Cardiac muscle cell (in vitro differentiated cells and primary cell): ENCODE data around the gene DPEP2. TPM values are rescaled to one million over a fixed set of nuclear protein-coding genes. Genes with fewer than 3 reads are reported as not detected.
A peak's percentile ranks its signal among the peaks of the same experiment; 100 is the strongest.
"Not testable (repeated sequence)": the region's sequence is repeated elsewhere in the genome, so short reads cannot be mapped to it uniquely, and the experiment has no call there.

Experiments used
- DNase-seq, 2 donors: peaks; one replicate each; pipeline versions ENCODE4 v3.0.0 to v3.0.0-alpha.2; 2010 to 2017; ENCODE audit warnings: low read depth in 1 of 2, low spot score in 1 of 2
- H3K27ac ChIP-seq: fragments of 200-600 bp; sonication (generic); 2 replicates; pipeline ENCODE4 v1.5.1; 2016
- H3K27me3 ChIP-seq: fragments of 200-600 bp; sonication (generic); 2 replicates; pipeline ENCODE4 v1.6.0; 2016; ENCODE audit warnings: control low read depth
- H3K36me3 ChIP-seq: fragments of 200-600 bp; sonication (generic); 2 replicates; pipeline ENCODE4 v1.5.1; 2016; ENCODE audit warnings: control low read depth
- H3K4me1 ChIP-seq: fragments of 200-600 bp; sonication (generic); 2 replicates; pipeline ENCODE4 v1.8.1; 2017; ENCODE audit warnings: low read depth, mild to moderate bottlenecking, mixed run types
- H3K4me3 ChIP-seq: fragments of 200-600 bp; sonication (generic); 2 replicates; pipeline ENCODE4 v1.5.1; 2016; ENCODE audit warnings: mild to moderate bottlenecking
- H3K9me3 ChIP-seq: fragments of 200-600 bp; sonication (generic); 2 replicates; pipeline ENCODE4 v1.5.1; 2017; ENCODE audit warnings: low read depth, mild to moderate bottlenecking, control low read depth
- polyA plus RNA-seq: library from polyadenylated mRNA; unstranded; fragments of >200 nt; fragmentation: Nextera tagmentation; extraction: Ambion mirVana; gene quantifications from 2 replicates; pipeline ENCODE4 v1.2.1, GENCODE V29; 2016
- total RNA-seq: library from RNA; depleted of rRNA; stranded (reverse); fragments of >200 nt; gene quantifications from 2 replicates; pipeline ENCODE4 v1.2.3, GENCODE V29; 2016
- TF ChIP-seq, protein P1 (sequence below): IDR thresholded peaks from 2 replicates; pipeline ENCODE4 v1.5.1; 2012; ENCODE audit warnings: low read depth, mild to moderate bottlenecking, low read length

The DPEP2 gene
- total and polyA plus RNA-seq, 2 experiments from 2014 or later = not detected

DNA sequence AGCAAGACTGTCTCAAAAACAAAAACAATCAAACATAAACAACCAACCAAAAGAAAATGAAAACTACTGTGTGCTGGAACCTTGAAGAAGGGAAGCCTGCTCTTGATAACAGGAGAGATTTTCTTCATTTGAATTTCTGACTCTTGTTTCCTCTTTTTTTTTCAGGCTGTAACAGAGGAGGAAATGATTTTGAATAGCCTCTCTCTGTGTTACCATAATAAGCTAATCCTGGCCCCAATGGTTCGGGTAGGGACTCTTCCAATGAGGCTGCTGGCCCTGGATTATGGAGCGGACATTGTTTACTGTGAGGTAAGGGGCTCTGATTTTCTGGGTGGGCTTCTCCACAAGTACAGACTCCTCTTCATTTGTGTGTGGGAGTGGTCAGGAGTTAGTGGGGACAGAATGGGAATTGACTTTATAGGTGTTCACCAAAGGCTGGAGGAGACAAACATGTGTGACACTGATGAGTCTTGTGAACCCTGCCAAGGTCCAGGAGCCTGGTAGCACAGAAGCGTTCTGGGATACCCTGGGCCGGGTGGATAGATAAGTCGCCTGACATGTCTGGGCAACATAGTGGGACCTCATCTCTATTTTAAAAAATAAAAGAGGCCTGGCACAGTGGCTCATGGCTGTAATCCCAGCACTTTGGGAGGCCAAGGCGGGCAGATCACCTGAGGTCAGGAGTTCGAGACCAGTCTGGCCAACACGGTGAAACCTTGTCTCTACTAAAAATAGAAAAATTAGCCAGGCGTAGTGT is 38.7 kb upstream of the DPEP2 start:
- DNase-seq = no peak
- H3K4me3 ChIP-seq = no peak overlapping the region

DNA sequence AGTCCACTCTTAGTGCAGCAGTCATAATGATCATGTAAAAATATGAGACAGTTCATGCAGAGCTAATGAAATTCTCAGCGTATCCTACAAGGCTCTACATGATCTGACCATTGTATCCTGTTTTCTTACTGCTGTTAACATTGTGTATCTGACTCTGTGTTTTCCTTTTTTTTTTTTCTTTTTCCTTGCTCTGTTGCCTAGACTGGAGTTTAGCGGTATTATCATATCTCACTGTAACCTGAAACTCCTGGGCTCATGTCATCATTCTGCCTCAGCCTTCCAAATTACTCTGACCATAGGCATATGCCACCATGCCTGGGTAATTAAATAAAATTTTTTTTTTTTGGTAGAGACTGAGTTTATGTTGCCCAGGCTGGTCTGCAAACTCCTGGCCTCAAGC is 35.9 kb upstream of the DPEP2 start:
- no peaks in the 10 kb centered on the region for H3K9me3 ChIP-seq
- H3K36me3 ChIP-seq = no peaks in the 10 kb centered on the region
- TF ChIP-seq, protein P1, sequence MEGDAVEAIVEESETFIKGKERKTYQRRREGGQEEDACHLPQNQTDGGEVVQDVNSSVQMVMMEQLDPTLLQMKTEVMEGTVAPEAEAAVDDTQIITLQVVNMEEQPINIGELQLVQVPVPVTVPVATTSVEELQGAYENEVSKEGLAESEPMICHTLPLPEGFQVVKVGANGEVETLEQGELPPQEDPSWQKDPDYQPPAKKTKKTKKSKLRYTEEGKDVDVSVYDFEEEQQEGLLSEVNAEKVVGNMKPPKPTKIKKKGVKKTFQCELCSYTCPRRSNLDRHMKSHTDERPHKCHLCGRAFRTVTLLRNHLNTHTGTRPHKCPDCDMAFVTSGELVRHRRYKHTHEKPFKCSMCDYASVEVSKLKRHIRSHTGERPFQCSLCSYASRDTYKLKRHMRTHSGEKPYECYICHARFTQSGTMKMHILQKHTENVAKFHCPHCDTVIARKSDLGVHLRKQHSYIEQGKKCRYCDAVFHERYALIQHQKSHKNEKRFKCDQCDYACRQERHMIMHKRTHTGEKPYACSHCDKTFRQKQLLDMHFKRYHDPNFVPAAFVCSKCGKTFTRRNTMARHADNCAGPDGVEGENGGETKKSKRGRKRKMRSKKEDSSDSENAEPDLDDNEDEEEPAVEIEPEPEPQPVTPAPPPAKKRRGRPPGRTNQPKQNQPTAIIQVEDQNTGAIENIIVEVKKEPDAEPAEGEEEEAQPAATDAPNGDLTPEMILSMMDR = no peak
- H3K4me1 ChIP-seq = no peaks in the 10 kb centered on the region
- H3K27ac ChIP-seq = no peak overlapping the region
- no peak for DNase-seq
- H3K4me3 ChIP-seq = no peak overlapping the region
- H3K27me3 ChIP-seq = no peaks in the 10 kb centered on the region

More for the DNA sequence above, 38.7 kb upstream of the DPEP2 start:
- H3K9me3 ChIP-seq = no peaks in the 10 kb centered on the region
- H3K36me3 ChIP-seq = no peaks in the 10 kb centered on the region
- no peaks in the 10 kb centered on the region for H3K27me3 ChIP-seq
- TF ChIP-seq, protein P1 = no peak
- H3K27ac ChIP-seq = no peak overlapping the region
- no peaks in the 10 kb centered on the region for H3K4me1 ChIP-seq

DNA sequence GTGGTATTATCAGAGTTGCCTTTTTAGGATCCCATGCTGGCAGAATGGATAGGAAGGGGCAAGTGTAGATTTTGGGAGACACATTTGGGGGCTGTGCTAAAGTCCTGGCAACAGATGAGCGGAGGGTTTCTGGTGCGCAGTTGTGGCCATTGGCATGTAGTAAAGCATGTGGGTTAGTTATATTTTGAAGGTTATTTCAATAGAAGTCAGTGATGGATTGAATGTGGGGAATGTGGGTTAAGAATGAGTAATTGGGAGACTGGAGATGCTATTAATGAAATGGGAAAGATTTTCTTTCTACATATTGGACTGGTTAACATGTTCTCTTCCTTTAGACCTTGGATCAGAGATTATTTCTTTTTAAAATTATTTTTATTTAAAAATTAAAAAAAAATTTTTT is 33.8 kb upstream of the DPEP2 start:
- H3K27me3 ChIP-seq = no peaks in the 10 kb centered on the region
- no peaks in the 10 kb centered on the region for H3K4me1 ChIP-seq
- no peaks in the 10 kb centered on the region for H3K9me3 ChIP-seq
- H3K27ac ChIP-seq = no peak overlapping the region
- H3K4me3 ChIP-seq = no peak overlapping the region
- no peaks in the 10 kb centered on the region for H3K36me3 ChIP-seq
- TF ChIP-seq, protein P1 = no peak
- no peak for DNase-seq

DNA sequence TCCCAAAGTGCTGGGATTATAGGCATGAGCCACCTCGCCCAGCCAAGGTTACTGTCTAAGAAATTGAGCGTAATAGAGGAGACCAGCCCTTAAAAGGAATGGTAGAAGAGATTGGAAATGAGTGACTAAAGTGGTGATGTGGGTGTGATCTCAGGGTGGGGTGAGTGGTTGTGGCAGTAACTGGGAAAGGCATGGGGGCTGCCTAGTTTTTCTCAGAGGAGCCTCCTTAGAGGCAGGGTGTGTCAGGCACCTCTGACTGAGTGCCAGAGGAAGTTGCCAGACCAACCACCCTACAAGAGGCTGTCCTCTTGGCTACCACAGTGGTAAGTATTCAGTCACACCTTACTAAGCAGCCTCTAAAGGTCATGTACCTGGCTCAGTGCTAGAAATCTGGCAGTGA is 32.7 kb upstream of the DPEP2 start:
- H3K27ac ChIP-seq = no peak overlapping the region
- no peaks in the 10 kb centered on the region for H3K27me3 ChIP-seq
- no peak overlapping the region for H3K4me3 ChIP-seq
- no peaks in the 10 kb centered on the region for H3K9me3 ChIP-seq
- H3K36me3 ChIP-seq = no peaks in the 10 kb centered on the region
- no peaks in the 10 kb centered on the region for H3K4me1 ChIP-seq
- TF ChIP-seq, protein P1 = no peak
- DNase-seq = no peak

DNA sequence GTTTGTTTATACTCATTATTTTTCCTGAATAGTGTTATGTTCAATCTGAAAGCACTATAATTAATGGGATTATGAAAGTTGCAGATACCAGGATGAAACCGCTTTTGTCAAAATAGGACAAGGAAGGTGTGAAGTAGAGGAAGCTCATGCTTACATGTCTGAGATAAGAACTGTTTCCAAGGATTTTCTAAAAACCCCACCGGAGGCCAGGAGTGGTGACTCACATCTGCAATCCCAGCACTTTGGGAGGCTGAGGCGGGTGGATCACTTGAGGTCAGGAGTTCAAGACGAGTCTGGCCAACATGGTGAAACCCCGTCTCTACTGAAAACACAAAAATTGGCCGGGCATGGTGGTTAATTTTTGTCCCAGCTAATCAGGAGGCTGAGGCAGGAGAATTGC is 30.8 kb upstream of the DPEP2 start:
- H3K27me3 ChIP-seq, H3K4me3 ChIP-seq, H3K36me3 ChIP-seq, H3K9me3 ChIP-seq, H3K27ac ChIP-seq, H3K4me1 ChIP-seq: not testable (repeated sequence)
- peak in 1 of 2 donors; percentile 67 for DNase-seq

DNA sequence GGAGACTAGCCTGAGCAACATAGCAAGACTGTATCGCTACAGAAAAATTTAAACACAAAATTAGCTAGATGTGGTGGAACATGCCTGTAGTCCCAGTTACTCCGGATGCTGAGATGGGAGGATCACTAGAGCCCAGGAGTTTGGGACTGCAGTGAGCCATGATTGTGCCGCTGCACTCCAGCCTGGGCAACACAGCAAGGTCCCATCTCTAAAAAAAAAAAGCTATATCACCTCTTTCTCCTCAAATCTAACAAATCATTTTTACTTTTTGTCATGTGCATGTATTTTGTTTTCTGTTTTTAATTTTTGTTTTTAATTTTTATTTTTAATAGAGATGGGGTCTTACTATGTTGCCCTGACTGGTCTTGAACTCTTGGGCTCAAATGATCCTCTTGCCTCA is 29.7 kb upstream of the DPEP2 start:
- H3K4me3 ChIP-seq = no peak overlapping the region
- H3K27me3 ChIP-seq = no peaks in the 10 kb centered on the region
- H3K4me1 ChIP-seq = no peaks in the 10 kb centered on the region
- TF ChIP-seq, protein P1 = no peak
- H3K27ac ChIP-seq = no peak overlapping the region
- H3K9me3 ChIP-seq = no peaks in the 10 kb centered on the region
- no peak for DNase-seq
- H3K36me3 ChIP-seq = no peaks in the 10 kb centered on the region
